ENCODE measurements around the gene HECTD4.
"Not testable (repeated sequence)": the region's sequence is repeated elsewhere in the genome, so short reads cannot be mapped to it uniquely, and the experiment has no call there.

The HECTD4 gene

GRCh38 chr12:112349431-112349830 is 32.8 kb downstream of the HECTD4 start:
- H3K14ac ChIP-seq (ENCODE audit: low read length) = no peak overlapping the region
- no peak overlapping the region for H3K18ac ChIP-seq (ENCODE audit: low read length)
- no peak overlapping the region for H2BK12ac ChIP-seq (ENCODE audit: low read length)
- H2BK120ac ChIP-seq (ENCODE audit: low read depth, low read length) = no peak overlapping the region
- WGBS, 2 donors (ENCODE audit: extremely low coverage in 2 of 2, insufficient read length in 2 of 2, insufficient replicate concordance in 1 of 2) = no CpG with 5 or more reads among the region's 2 CpGs
- no peak overlapping the region for H3K27ac ChIP-seq (replicated peaks; ENCODE audit: low read length)
- no peak overlapping the region for H3K4me3 ChIP-seq (ENCODE audit: low read length in 2 of 2)
- H2AFZ ChIP-seq (ENCODE audit: low read length) = no peak overlapping the region
- H4K91ac ChIP-seq (ENCODE audit: low read depth, low read length, poor library complexity) = no peak overlapping the region
- H3K4me2 ChIP-seq (ENCODE audit: insufficient read depth, low read length, poor library complexity, severe bottlenecking) = no peak overlapping the region
- H3K23ac ChIP-seq (ENCODE audit: low read depth, low read length, poor library complexity) = no peak overlapping the region
- no peak overlapping the region for H2BK5ac ChIP-seq (ENCODE audit: low read length)
- H2AK5ac ChIP-seq (ENCODE audit: low read depth, low read length) = no peak overlapping the region
- no peak for DNase-seq (ENCODE audit: low spot score)
- no peak overlapping the region for H3K4ac ChIP-seq (ENCODE audit: low read length)
- no peak overlapping the region for H2BK15ac ChIP-seq (ENCODE audit: low read length)
- H4K8ac ChIP-seq (ENCODE audit: low read depth, low read length) = no peak overlapping the region
- H3K36me3 ChIP-seq (replicated peaks in 1 of 2; ENCODE audit: control insufficient read depth in 2 of 2, insufficient read depth in 2 of 2, low read length in 2 of 2) = no peaks in the 10 kb centered on the region
- no peaks in the 10 kb centered on the region for H3K27me3 ChIP-seq (ENCODE audit: control insufficient read depth in 3 of 3, insufficient read depth in 3 of 3, low read depth in 1 of 3, low read length in 3 of 3)
- no peaks in the 10 kb centered on the region for H3K4me1 ChIP-seq (ENCODE audit: control insufficient read depth in 2 of 2, insufficient read depth in 1 of 2, low read depth in 1 of 2, low read length in 2 of 2)
- H3K79me1 ChIP-seq (ENCODE audit: low read depth, low read length) = no peaks in the 10 kb centered on the region
- no peaks in the 10 kb centered on the region for H3K9me3 ChIP-seq (replicated peaks in 1 of 2; ENCODE audit: control insufficient read depth in 2 of 2, insufficient read depth in 1 of 2, low read depth in 1 of 2, low read length in 2 of 2)
- H3K9ac ChIP-seq (ENCODE audit: low read depth, low read length, poor library complexity) = no peak overlapping the region

GRCh38 chr12:112348926-112349325 is 33.3 kb downstream of the HECTD4 start:
- H3K4me2 ChIP-seq (ENCODE audit: insufficient read depth, low read length, poor library complexity, severe bottlenecking); DNase-seq (ENCODE audit: low spot score); H2BK5ac ChIP-seq (ENCODE audit: low read length); H4K8ac ChIP-seq (ENCODE audit: low read depth, low read length); H3K27me3 ChIP-seq (ENCODE audit: control insufficient read depth in 3 of 3, insufficient read depth in 3 of 3, low read depth in 1 of 3, low read length in 3 of 3); H3K23ac ChIP-seq (ENCODE audit: low read depth, low read length, poor library complexity); H3K79me1 ChIP-seq (ENCODE audit: low read depth, low read length); H2AK5ac ChIP-seq (ENCODE audit: low read depth, low read length); H3K9me3 ChIP-seq (replicated peaks in 1 of 2; ENCODE audit: control insufficient read depth in 2 of 2, insufficient read depth in 1 of 2, low read depth in 1 of 2, low read length in 2 of 2); H3K4me1 ChIP-seq (ENCODE audit: control insufficient read depth in 2 of 2, insufficient read depth in 1 of 2, low read depth in 1 of 2, low read length in 2 of 2); H3K4ac ChIP-seq (ENCODE audit: low read length); H3K4me3 ChIP-seq (ENCODE audit: low read length in 2 of 2); H2AFZ ChIP-seq (ENCODE audit: low read length); H2BK12ac ChIP-seq (ENCODE audit: low read length); H3K14ac ChIP-seq (ENCODE audit: low read length); H2BK120ac ChIP-seq (ENCODE audit: low read depth, low read length); H4K91ac ChIP-seq (ENCODE audit: low read depth, low read length, poor library complexity); H3K36me3 ChIP-seq (replicated peaks in 1 of 2; ENCODE audit: control insufficient read depth in 2 of 2, insufficient read depth in 2 of 2, low read length in 2 of 2); H3K9ac ChIP-seq (ENCODE audit: low read depth, low read length, poor library complexity); H2BK15ac ChIP-seq (ENCODE audit: low read length); H3K27ac ChIP-seq (replicated peaks; ENCODE audit: low read length); H3K18ac ChIP-seq (ENCODE audit: low read length): not testable (repeated sequence)
- WGBS, 2 donors (ENCODE audit: extremely low coverage in 2 of 2, insufficient read length in 2 of 2, insufficient replicate concordance in 1 of 2) = no CpG with 5 or more reads among the region's 6 CpGs

- Histone ChIP-seq H2BK15ac (ENCODE audit: low read length) (no peak overlapping the region), H3K9me3 (replicated peaks in 1 of 2; ENCODE audit: control insufficient read depth in 2 of 2, insufficient read depth in 1 of 2, low read depth in 1 of 2, low read length in 2 of 2) (no peaks in the 10 kb centered on the region), H2AK5ac (ENCODE audit: low read depth, low read length) (no peak overlapping the region), H3K23ac (ENCODE audit: low read depth, low read length, poor library complexity) (no peak overlapping the region), H3K4me2 (ENCODE audit: insufficient read depth, low read length, poor library complexity, severe bottlenecking) (no peak overlapping the region), H2BK120ac (ENCODE audit: low read depth, low read length) (no peak overlapping the region), H3K4ac (ENCODE audit: low read length) (no peak overlapping the region), H4K91ac (ENCODE audit: low read depth, low read length, poor library complexity) (no peak overlapping the region), H2BK12ac (ENCODE audit: low read length) (no peak overlapping the region), H2BK5ac (ENCODE audit: low read length) (no peak overlapping the region), H3K4me3 (ENCODE audit: low read length in 2 of 2) (no peak overlapping the region), H3K79me1 (ENCODE audit: low read depth, low read length) (no peaks in the 10 kb centered on the region), H3K36me3 (replicated peaks in 1 of 2; ENCODE audit: control insufficient read depth in 2 of 2, insufficient read depth in 2 of 2, low read length in 2 of 2) (no peaks in the 10 kb centered on the region), H2AFZ (ENCODE audit: low read length) (no peak overlapping the region), H3K18ac (ENCODE audit: low read length) (no peak overlapping the region), H3K9ac (ENCODE audit: low read depth, low read length, poor library complexity) (no peak overlapping the region), H3K4me1 (ENCODE audit: control insufficient read depth in 2 of 2, insufficient read depth in 1 of 2, low read depth in 1 of 2, low read length in 2 of 2) (no peaks in the 10 kb centered on the region), H3K27me3 (ENCODE audit: control insufficient read depth in 3 of 3, insufficient read depth in 3 of 3, low read depth in 1 of 3, low read length in 3 of 3) (no peaks in the 10 kb centered on the region), H3K14ac (ENCODE audit: low read length) (no peak overlapping the region), H3K27ac (replicated peaks; ENCODE audit: low read length) (no peak overlapping the region), H4K8ac (ENCODE audit: low read depth, low read length) (no peak overlapping the region)
- DNase-seq (ENCODE audit: low spot score) = no peak
- no CpG with 5 or more reads among the region's 2 CpGs for WGBS, 2 donors (ENCODE audit: extremely low coverage in 2 of 2, insufficient read length in 2 of 2, insufficient replicate concordance in 1 of 2)
Measured at GRCh38 chr12:112347581-112347982, 34.6 kb downstream of the HECTD4 start.

DNA sequence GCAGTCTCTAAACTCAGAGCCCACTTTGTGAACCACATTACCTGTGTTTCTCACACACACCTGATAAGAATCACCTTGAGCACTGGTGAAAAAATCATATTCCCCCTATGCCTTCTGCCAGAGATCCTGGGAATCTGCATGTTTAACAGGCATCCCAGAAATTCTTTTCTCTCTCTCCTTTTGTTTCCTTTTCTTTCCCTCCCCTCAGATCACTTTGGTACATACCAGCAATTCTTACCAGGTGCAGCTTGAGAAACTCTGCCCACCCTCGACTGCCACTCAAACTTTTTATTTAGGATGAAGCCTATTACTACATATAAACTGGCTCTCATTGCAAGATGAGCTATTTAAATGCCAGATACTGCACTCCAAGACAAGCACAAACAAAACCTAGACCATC is 36.0 kb downstream of the HECTD4 start:
- Histone ChIP-seq H2AFZ (ENCODE audit: low read length) (no peak overlapping the region), H3K4me1 (ENCODE audit: control insufficient read depth in 2 of 2, insufficient read depth in 1 of 2, low read depth in 1 of 2, low read length in 2 of 2) (peaks cover 0 to under 1% of the 10 kb centered on the region in 2 donors), H2BK120ac (ENCODE audit: low read depth, low read length) (no peak overlapping the region), H4K91ac (ENCODE audit: low read depth, low read length, poor library complexity) (no peak overlapping the region), H3K4ac (ENCODE audit: low read length) (no peak overlapping the region), H2BK5ac (ENCODE audit: low read length) (no peak overlapping the region), H3K36me3 (replicated peaks in 1 of 2; ENCODE audit: control insufficient read depth in 2 of 2, insufficient read depth in 2 of 2, low read length in 2 of 2) (no peaks in the 10 kb centered on the region), H2BK12ac (ENCODE audit: low read length) (no peak overlapping the region), H3K9me3 (replicated peaks in 1 of 2; ENCODE audit: control insufficient read depth in 2 of 2, insufficient read depth in 1 of 2, low read depth in 1 of 2, low read length in 2 of 2) (no peaks in the 10 kb centered on the region), H3K18ac (ENCODE audit: low read length) (no peak overlapping the region), H3K4me2 (ENCODE audit: insufficient read depth, low read length, poor library complexity, severe bottlenecking) (no peak overlapping the region), H3K9ac (ENCODE audit: low read depth, low read length, poor library complexity) (no peak overlapping the region), H3K4me3 (ENCODE audit: low read length in 2 of 2) (no peak overlapping the region), H2AK5ac (ENCODE audit: low read depth, low read length) (no peak overlapping the region), H3K14ac (ENCODE audit: low read length) (no peak overlapping the region), H3K27ac (replicated peaks; ENCODE audit: low read length) (no peak overlapping the region), H4K8ac (ENCODE audit: low read depth, low read length) (no peak overlapping the region), H3K23ac (ENCODE audit: low read depth, low read length, poor library complexity) (no peak overlapping the region), H2BK15ac (ENCODE audit: low read length) (no peak overlapping the region), H3K79me1 (ENCODE audit: low read depth, low read length) (no peaks in the 10 kb centered on the region), H3K27me3 (ENCODE audit: control insufficient read depth in 3 of 3, insufficient read depth in 3 of 3, low read depth in 1 of 3, low read length in 3 of 3) (no peaks in the 10 kb centered on the region)
- no peak for DNase-seq (ENCODE audit: low spot score)
- no CpG with 5 or more reads among the region's 1 CpG for WGBS, 2 donors (ENCODE audit: extremely low coverage in 2 of 2, insufficient read length in 2 of 2, insufficient replicate concordance in 1 of 2)

All from neuronal stem cell (in vitro differentiated cells).